ENCODE results near the gene USP7.
"Not testable (repeated sequence)": the region's sequence is repeated elsewhere in the genome, so short reads cannot be mapped to it uniquely, and the experiment has no call there.

USP7 gene

GRCh38 chr16:8989099-8989878 is 25.6 kb upstream of the USP7 start:
- no peak overlapping the region for H3K4me3 ChIP-seq (ENCODE audit: low read length)
- TF ChIP-seq ZNF274 (IDR thresholded peaks at IDR 0.05; ENCODE audit: low read depth, low read length): no peak

- no peak for TF ChIP-seq ZNF274 (IDR thresholded peaks at IDR 0.05; ENCODE audit: low read depth, low read length)
Observed at GRCh38 chr16:8986818-8987191, 23.1 kb upstream of the USP7 start.

GRCh38 chr16:8986111-8986510 is 22.4 kb upstream of the USP7 start:
- H3K4me3 ChIP-seq (ENCODE audit: low read length): no peak overlapping the region
- TF ChIP-seq ZNF274 (IDR thresholded peaks at IDR 0.05; ENCODE audit: low read depth, low read length): no peak

More at GRCh38 chr16:8986818-8987191, 23.1 kb upstream of the USP7 start:
- no peak overlapping the region for H3K4me3 ChIP-seq (ENCODE audit: low read length)

- no peak for TF ChIP-seq ZNF274 (IDR thresholded peaks at IDR 0.05; ENCODE audit: low read depth, low read length)
- H3K4me3 ChIP-seq (ENCODE audit: low read length): no peak overlapping the region
Observed at GRCh38 chr16:8982816-8983215, 19.1 kb upstream of the USP7 start.

GRCh38 chr16:8981901-8982300 is 18.2 kb upstream of the USP7 start:
- H3K4me3 ChIP-seq (ENCODE audit: low read length): not testable (repeated sequence)

- H3K4me3 ChIP-seq (ENCODE audit: low read length): not testable (repeated sequence)
Observed at GRCh38 chr16:8976189-8976588, 12.5 kb upstream of the USP7 start.

- H3K4me3 ChIP-seq (ENCODE audit: low read length): no peak overlapping the region
- TF ChIP-seq ZNF274 (IDR thresholded peaks at IDR 0.05; ENCODE audit: low read depth, low read length): no peak
Observed at GRCh38 chr16:8975039-8975438, 11.3 kb upstream of the USP7 start.

- no peak overlapping the region for H3K4me3 ChIP-seq (ENCODE audit: low read length)
- no peak for TF ChIP-seq ZNF274 (IDR thresholded peaks at IDR 0.05; ENCODE audit: low read depth, low read length)
Observed at GRCh38 chr16:8972843-8973586, 9.3 kb upstream of the USP7 start.

- H3K4me3 ChIP-seq (ENCODE audit: low read length): no peak overlapping the region
- TF ChIP-seq ZNF274 (IDR thresholded peaks at IDR 0.05; ENCODE audit: low read depth, low read length): no peak
Observed at GRCh38 chr16:8971416-8971815, 7.7 kb upstream of the USP7 start.

GRCh38 chr16:8969202-8969897 is 5.6 kb upstream of the USP7 start:
- H3K4me3 ChIP-seq (ENCODE audit: low read length): not testable (repeated sequence)

GRCh38 chr16:8968054-8968453 is 4.3 kb upstream of the USP7 start:
- not testable (repeated sequence) for H3K4me3 ChIP-seq (ENCODE audit: low read length)

- H3K4me3 ChIP-seq (ENCODE audit: low read length): no peak overlapping the region
- TF ChIP-seq ZNF274 (IDR thresholded peaks at IDR 0.05; ENCODE audit: low read depth, low read length): no peak
Observed at GRCh38 chr16:8967132-8967821, 3.6 kb upstream of the USP7 start.

GRCh38 chr16:8966817-8967131 is 3.1 kb upstream of the USP7 start:
- H3K4me3 ChIP-seq (ENCODE audit: low read length): no peak overlapping the region
- TF ChIP-seq ZNF274 (IDR thresholded peaks at IDR 0.05; ENCODE audit: low read depth, low read length): no peak

- no peak for TF ChIP-seq ZNF274 (IDR thresholded peaks at IDR 0.05; ENCODE audit: low read depth, low read length)
- peak overlapping the region; percentile 74; the same call in 1 of the 2 replicates for H3K4me3 ChIP-seq (ENCODE audit: low read length)
Observed at GRCh38 chr16:8964462-8964861, 756 bp upstream of the USP7 start.

Measured in GM08714 (cell line).